GM12801 (cell line): ENCODE measurements around the gene LRMDA.

ENCODE experiments used
- TF ChIP-seq, protein P1 (sequence below): IDR thresholded peaks from one replicate; pipeline ENCODE4 v1.5.1; 2011; ENCODE audit warnings: control low read depth; ENCODE audit not compliant: insufficient read length; ENCODE audit errors: extremely low read depth

The LRMDA gene

DNA sequence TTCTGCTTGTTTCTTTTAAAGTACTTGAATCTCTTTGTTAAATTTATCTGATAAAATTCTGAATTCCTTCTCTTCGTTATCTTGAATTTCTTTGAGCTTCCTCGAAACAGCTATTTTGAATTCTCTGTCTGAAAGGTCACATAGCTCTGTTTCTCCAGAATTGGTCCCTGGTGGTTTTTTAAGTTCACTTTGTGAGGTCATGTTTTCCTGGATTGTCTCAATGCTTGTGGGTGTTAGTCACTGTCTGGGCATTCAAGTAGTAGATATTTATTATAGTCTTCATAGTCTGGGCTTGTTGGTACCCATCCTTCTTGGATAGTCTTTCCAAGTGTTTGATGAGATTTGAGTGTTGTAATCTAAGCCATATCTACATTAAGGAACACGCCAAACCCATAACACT, 1060.6 kb downstream of the LRMDA start:
- TF ChIP-seq, protein P1, sequence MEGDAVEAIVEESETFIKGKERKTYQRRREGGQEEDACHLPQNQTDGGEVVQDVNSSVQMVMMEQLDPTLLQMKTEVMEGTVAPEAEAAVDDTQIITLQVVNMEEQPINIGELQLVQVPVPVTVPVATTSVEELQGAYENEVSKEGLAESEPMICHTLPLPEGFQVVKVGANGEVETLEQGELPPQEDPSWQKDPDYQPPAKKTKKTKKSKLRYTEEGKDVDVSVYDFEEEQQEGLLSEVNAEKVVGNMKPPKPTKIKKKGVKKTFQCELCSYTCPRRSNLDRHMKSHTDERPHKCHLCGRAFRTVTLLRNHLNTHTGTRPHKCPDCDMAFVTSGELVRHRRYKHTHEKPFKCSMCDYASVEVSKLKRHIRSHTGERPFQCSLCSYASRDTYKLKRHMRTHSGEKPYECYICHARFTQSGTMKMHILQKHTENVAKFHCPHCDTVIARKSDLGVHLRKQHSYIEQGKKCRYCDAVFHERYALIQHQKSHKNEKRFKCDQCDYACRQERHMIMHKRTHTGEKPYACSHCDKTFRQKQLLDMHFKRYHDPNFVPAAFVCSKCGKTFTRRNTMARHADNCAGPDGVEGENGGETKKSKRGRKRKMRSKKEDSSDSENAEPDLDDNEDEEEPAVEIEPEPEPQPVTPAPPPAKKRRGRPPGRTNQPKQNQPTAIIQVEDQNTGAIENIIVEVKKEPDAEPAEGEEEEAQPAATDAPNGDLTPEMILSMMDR: no peak

DNA sequence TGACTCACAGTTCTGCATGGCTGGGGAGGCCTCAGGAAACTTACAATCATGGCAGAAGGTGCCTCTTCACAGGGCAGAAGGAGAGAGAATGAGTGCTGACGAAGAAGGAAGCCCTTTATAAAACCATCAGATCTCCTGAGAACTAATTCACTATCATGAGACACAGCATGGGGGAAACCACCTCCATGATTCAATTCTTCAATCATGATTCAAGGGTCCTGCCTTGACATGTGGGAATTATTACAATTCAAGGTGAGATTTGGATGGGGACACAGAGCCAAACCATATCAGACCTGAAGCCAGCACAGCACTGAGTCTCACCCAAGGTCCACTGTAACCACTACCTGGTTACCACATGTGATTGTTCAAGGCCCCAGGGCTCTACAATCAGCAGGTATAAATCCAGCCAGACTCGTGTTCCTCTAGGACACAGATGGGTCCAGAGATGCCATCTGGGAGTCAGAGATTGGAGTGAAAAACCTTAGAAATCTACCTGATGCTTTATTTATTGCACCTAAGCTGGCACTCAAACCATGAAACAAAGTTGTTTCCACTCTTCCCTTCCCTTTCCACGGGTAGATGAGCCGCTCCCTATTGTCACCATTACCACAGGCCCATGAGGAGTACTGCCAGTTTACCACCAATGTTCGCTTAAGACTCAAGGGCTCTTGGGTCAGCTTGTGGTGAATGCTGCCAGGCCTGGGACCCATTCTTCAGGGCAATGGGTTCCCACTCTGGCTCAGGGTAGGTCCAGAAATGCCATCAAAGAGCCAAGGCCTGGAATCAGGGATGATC, 1061.5 kb downstream of the LRMDA start:
- TF ChIP-seq, protein P1: no peak

DNA sequence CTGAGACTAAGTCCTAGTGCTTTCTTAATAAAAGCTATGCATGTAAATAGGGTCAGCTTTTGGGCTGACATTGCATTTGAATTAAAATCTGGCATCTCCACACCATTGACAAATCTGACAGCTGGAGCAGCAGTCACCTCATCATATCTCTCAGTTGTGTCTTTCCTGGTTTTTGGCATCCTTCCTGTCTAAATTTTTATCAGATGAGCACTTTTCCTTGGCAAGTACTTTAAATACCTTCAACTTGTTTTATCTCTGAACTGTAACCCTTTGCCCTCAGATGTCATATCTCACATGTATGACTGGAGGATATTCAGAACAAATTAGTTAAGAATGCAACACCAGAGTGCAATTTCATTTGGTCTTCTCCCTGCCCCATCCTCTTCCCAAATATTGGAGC, 1066.2 kb downstream of the LRMDA start:
- TF ChIP-seq, protein P1: no peak

DNA sequence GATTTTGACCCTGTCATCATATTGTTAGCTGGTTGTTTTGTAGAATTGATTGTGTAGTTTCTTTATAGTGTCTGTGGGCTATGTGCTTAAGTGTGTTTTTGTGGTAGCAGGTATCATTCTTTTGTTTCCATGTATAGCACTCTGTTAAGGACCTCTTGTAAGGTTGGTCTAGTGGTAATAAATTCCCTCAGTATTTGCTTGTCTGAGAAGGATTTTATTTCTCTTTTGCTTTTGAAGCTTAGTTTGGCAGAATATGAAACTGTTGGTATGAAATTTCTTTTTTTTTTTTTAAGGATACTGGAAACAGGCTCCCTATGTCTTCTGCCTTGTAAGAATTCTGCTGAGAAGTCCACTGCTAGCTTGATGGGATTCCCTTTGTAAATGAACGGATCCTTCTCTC, 1073.4 kb downstream of the LRMDA start:
- TF ChIP-seq, protein P1: no peak

DNA sequence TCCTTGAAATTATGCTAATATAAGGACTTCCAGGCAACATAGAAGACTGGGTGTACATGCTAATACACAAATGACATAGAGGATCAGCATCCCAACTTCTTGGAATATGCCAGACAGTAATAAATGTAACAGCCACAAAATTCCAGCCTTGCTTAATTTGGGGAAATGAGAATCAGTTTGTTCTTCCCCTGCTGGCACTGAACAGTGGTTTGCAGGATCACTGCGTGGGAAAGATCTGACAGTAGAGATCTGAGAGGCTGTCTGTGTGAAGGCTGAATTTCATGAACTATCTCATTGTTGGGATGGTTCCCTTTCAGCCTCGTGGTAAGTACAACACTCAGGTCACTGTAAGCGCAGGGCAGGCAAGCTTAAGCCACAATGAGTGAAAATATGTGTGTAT, 1078.0 kb downstream of the LRMDA start:
- TF ChIP-seq, protein P1: no peak

DNA sequence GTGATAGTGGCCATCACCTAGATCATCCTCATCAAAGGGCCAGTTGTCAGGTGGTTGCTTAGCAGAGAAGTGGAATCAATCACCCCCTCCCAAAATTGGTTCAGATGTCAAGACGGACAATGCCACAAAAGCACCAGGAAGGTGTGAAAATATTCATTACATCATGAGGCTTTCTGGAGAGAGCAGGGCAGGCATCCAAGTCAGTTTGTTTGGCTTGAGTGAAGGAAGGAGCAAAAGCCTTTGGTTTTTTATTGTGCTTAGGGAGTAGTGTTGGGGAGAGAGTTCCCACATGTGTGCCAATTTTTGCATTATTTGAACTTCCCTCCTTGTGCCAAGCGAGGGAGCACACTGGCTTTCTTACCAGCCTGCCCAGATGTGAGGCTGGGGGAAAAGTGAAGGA, 1082.9 kb downstream of the LRMDA start:
- TF ChIP-seq, protein P1: no peak

DNA sequence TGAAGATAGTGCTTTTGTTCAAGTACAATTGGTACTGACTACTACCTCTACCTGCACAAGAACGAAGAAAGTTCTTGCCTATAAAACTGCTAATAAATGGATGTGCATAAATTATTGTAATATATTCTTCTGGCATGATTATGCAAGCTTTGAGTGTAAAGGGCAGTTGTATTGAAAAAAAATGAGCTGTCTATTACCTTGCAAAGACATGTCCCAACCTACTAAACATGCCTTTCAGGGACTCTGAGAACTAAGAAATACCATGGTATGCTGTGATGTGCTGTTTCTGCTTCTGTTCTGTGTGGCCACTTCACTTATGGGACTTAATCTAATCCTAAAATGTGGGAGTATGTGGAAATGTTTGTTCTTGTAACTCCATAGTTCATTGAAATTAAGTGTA, 1083.4 kb downstream of the LRMDA start:
- TF ChIP-seq, protein P1: no peak
